ENCODE results near the gene SLC47A2.

The SLC47A2 gene

GRCh38 chr17:19664136-19664820 lies 52.1 kb downstream of the SLC47A2 start:
- no peak for DNase-seq (ENCODE audit: low read depth)

GRCh38 chr17:19663097-19663496 lies 53.3 kb downstream of the SLC47A2 start:
- no peak for DNase-seq (ENCODE audit: low read depth)

GRCh38 chr17:19661121-19661520 lies 55.3 kb downstream of the SLC47A2 start:
- DNase-seq (ENCODE audit: low read depth), result no peak

GRCh38 chr17:19660219-19660870 lies 56.0 kb downstream of the SLC47A2 start:
- no peak for DNase-seq (ENCODE audit: low read depth)

- DNase-seq (ENCODE audit: low read depth), result no peak
Observed at GRCh38 chr17:19659366-19660177, 56.8 kb downstream of the SLC47A2 start.

GRCh38 chr17:19656851-19657581 lies 59.4 kb downstream of the SLC47A2 start:
- DNase-seq (ENCODE audit: low read depth), result no peak

- no peak for DNase-seq (ENCODE audit: low read depth)
Observed at GRCh38 chr17:19656336-19656735, 60.0 kb downstream of the SLC47A2 start.

GRCh38 chr17:19654896-19655295 lies 61.5 kb downstream of the SLC47A2 start:
- no peak for DNase-seq (ENCODE audit: low read depth)

- no peak for DNase-seq (ENCODE audit: low read depth)
Observed at GRCh38 chr17:19654342-19654886, 62.0 kb downstream of the SLC47A2 start.

- DNase-seq (ENCODE audit: low read depth), result no peak
Observed at GRCh38 chr17:19652595-19652994, 63.8 kb downstream of the SLC47A2 start.

- no peak for DNase-seq (ENCODE audit: low read depth)
Observed at GRCh38 chr17:19651451-19652238, 64.7 kb downstream of the SLC47A2 start.

GRCh38 chr17:19650826-19651225 lies 65.6 kb downstream of the SLC47A2 start:
- no peak for DNase-seq (ENCODE audit: low read depth)

- no peak for DNase-seq (ENCODE audit: low read depth)
Observed at GRCh38 chr17:19649274-19649541, 67.2 kb downstream of the SLC47A2 start.

GRCh38 chr17:19648475-19649273 lies 67.7 kb downstream of the SLC47A2 start, which contains the start of gene ALDH3A2:
Gene ALDH3A2 (plus strand): TSS chr17:19648751. CDS start chr17:19648972, 221 bp downstream.
- DNase-seq (ENCODE audit: low read depth), result peak; percentile 91

GRCh38 chr17:19647697-19648474 lies 68.5 kb downstream of the SLC47A2 start:
- peak; percentile 14 for DNase-seq (ENCODE audit: low read depth)

- no peak for DNase-seq (ENCODE audit: low read depth)
Observed at GRCh38 chr17:19646788-19647696, 69.3 kb downstream of the SLC47A2 start.

- peak; percentile 37 for DNase-seq (ENCODE audit: low read depth)
Observed at GRCh38 chr17:19645734-19646201, 70.6 kb downstream of the SLC47A2 start.

GRCh38 chr17:19644493-19645210 lies 71.7 kb downstream of the SLC47A2 start:
- DNase-seq (ENCODE audit: low read depth), result no peak

All from activated T-cell treated with anti-CD3 and anti-CD28 coated beads for 24 hours (primary cell).